CD4-positive, alpha-beta T cell (primary cell): Measurements from ENCODE around the gene ESYT1. TPM values are rescaled to one million over a fixed set of nuclear protein-coding genes. Genes with fewer than 3 reads are reported as not detected.
A peak's percentile ranks its signal among the peaks of the same experiment; 100 is the strongest.

Source experiments
- ATAC-seq: fragments of 200-7000 bp; cut with Tn5 transposase; one replicate; pipeline ENCODE4 v1.10.0; 2022; ENCODE audit warnings: mild to moderate bottlenecking; ENCODE audit not compliant: poor library complexity
- CTCF ChIA-PET: fragments of 350-600 bp; sonication (Branson Sonifier 250); formaldehyde crosslinking; loops from one replicate; lab custom pipeline; 2021; ENCODE audit warnings: antibody characterized with exemption, inconsistent platforms; lab: Charles Lee
- POLR2A ChIA-PET: fragments of 350-600 bp; sonication (Branson Sonifier 250); formaldehyde crosslinking; loops from one replicate; lab custom pipeline; 2021; ENCODE audit warnings: antibody characterized with exemption, inconsistent platforms; lab: Charles Lee
- DNase-seq, 14 experiments: peaks; one replicate each; pipeline ENCODE4 v3.0.0-alpha.2; 2013 to 2020; ENCODE audit warnings: mixed read lengths in 2 of 14
- H3K27ac ChIP-seq, 2 donors: one replicate each; pipeline versions ENCODE4 v1.5.1 to v1.7.0; 2013; ENCODE audit warnings: low read length in 2 of 2, low read depth in 1 of 2, mild to moderate bottlenecking in 1 of 2
- H3K27me3 ChIP-seq, 2 experiments: 1 replicate in 1 of 2; 2 replicates in 1 of 2; pipeline versions ENCODE4 v1.6.1 to v1.7.0; 2013; ENCODE audit warnings: low read length in 2 of 2, control low read depth in 1 of 2, mild to moderate bottlenecking in 1 of 2, moderate library complexity in 1 of 2; ENCODE audit not compliant: insufficient read depth in 2 of 2, control insufficient read depth in 1 of 2
- H3K36me3 ChIP-seq: one replicate; pipeline ENCODE4 v1.6.1; 2013; ENCODE audit warnings: low read length, control low read depth; ENCODE audit not compliant: insufficient read depth
- H3K4me1 ChIP-seq: one replicate; pipeline ENCODE4 v1.6.1; 2013; ENCODE audit warnings: low read length, control low read depth; ENCODE audit not compliant: insufficient read depth
- H3K4me3 ChIP-seq: one replicate; pipeline ENCODE4 v1.5.1; 2013; ENCODE audit warnings: mild to moderate bottlenecking, low read length, moderate library complexity
- H3K9me3 ChIP-seq, 2 experiments: 1 replicate in 1 of 2; 2 replicates in 1 of 2; pipeline versions ENCODE4 v1.6.1 to v1.7.0; 2013; ENCODE audit warnings: low read length in 2 of 2, mild to moderate bottlenecking in 2 of 2, control low read depth in 1 of 2, moderate library complexity in 1 of 2; ENCODE audit not compliant: control insufficient read depth in 1 of 2, insufficient read depth in 1 of 2
- H3K27ac Mint-ChIP-seq: one replicate; pipeline ENCODE4 v1.8.0; 2020; ENCODE audit warnings: mixed read lengths
- H3K27me3 Mint-ChIP-seq: one replicate; pipeline ENCODE4 v1.8.0; 2021; ENCODE audit warnings: mixed read lengths
- H3K36me3 Mint-ChIP-seq: one replicate; pipeline ENCODE4 v1.8.0; 2021; ENCODE audit warnings: low read depth, mixed read lengths
- H3K4me1 Mint-ChIP-seq: one replicate; pipeline ENCODE4 v1.8.0; 2021; ENCODE audit warnings: low read depth, mixed read lengths
- H3K4me3 Mint-ChIP-seq: one replicate; pipeline ENCODE4 v1.8.0; 2020; ENCODE audit warnings: mild to moderate bottlenecking, mixed read lengths
- H3K9me3 Mint-ChIP-seq: one replicate; pipeline ENCODE4 v1.8.0; 2020; ENCODE audit warnings: mixed read lengths
- intact Hi-C, 2 experiments: fragments of 100-400 bp; cut with DNase I in 1 of 2; cut with micrococcal nuclease in 1 of 2; formaldehyde crosslinking; loops; one replicate each; pipeline versions ENCODE4 v1.15.1 to v1.9.0; 2023 to 2025; cut with DNase I, micrococcal nuclease
- total RNA-seq, 174 experiments: library from RNA in 2 of 174; stranded (reverse) in 2 of 174; gene quantifications; one replicate each; pipeline ENCODE4 v1.2.3 and lab custom pipeline; 2021 to 2026
- TF ChIP-seq, protein P1 (sequence below): fragments of 200-600 bp; IDR thresholded peaks from one replicate; pipeline ENCODE4 v1.8.0; 2022; ENCODE audit warnings: antibody characterized with exemption, mild to moderate bottlenecking

The ESYT1 gene
- total RNA-seq, 2 experiments from 2014 or later: 88.5 to 90.3 TPM

DNA sequence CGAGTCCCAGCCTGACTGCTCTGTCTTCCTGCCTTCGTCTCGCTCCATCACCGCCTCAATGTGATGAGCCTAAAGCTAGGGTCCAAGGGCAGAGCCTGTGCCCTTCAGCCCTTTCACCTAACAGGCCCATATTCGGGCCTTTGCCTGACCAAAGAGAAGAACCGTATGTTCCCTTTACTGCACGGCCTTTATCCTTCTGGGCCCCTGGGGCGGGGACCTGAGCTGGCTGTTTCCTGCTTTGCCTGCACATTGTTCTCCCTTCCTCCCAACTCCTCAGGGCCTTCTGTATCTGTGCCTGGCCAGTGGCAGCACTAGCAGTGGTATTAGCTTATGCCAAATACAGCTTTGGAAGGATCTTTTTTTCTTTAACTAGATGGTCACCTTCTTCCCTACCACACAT lies 15.8 kb downstream of the ESYT1 start:
- peaks cover 64% of the 10 kb centered on the region for H3K36me3 ChIP-seq
- Mint-ChIP-seq H3K27me3 (no peaks in the 10 kb centered on the region), H3K4me3 (no peak overlapping the region), H3K27ac (peak overlapping the region; percentile 81), H3K9me3 (no peaks in the 10 kb centered on the region), H3K36me3 (peaks cover 68% of the 10 kb centered on the region), H3K4me1 (peaks cover 42% of the 10 kb centered on the region)
- no peaks in the 10 kb centered on the region for H3K27me3 ChIP-seq
- intact Hi-C loops: no loop called here
- TF ChIP-seq, protein P1, sequence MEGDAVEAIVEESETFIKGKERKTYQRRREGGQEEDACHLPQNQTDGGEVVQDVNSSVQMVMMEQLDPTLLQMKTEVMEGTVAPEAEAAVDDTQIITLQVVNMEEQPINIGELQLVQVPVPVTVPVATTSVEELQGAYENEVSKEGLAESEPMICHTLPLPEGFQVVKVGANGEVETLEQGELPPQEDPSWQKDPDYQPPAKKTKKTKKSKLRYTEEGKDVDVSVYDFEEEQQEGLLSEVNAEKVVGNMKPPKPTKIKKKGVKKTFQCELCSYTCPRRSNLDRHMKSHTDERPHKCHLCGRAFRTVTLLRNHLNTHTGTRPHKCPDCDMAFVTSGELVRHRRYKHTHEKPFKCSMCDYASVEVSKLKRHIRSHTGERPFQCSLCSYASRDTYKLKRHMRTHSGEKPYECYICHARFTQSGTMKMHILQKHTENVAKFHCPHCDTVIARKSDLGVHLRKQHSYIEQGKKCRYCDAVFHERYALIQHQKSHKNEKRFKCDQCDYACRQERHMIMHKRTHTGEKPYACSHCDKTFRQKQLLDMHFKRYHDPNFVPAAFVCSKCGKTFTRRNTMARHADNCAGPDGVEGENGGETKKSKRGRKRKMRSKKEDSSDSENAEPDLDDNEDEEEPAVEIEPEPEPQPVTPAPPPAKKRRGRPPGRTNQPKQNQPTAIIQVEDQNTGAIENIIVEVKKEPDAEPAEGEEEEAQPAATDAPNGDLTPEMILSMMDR: no peak
- H3K4me3 ChIP-seq: no peak overlapping the region
- DNase-seq (no peak), ATAC-seq (no peak)
- H3K27ac ChIP-seq: peak overlapping the region in 1 of 2 donors; percentile 7
- H3K9me3 ChIP-seq: no peaks in the 10 kb centered on the region
- peaks cover 51% of the 10 kb centered on the region for H3K4me1 ChIP-seq
- CTCF ChIA-PET: interaction anchor here (2.0 to 2.7 kb wide), 2 partner anchors 18 to 46 kb away, joined by 10 to 13 read pairs; partner anchors contain the start of gene SMARCC2
- POLR2A ChIA-PET: interaction anchor here (0.9 to 2.0 kb wide), 4 partner anchors 12 to 19 kb away, joined by 3 to 10 read pairs (median 5); partner anchors contain the start of genes ESYT1 and MYL6

DNA sequence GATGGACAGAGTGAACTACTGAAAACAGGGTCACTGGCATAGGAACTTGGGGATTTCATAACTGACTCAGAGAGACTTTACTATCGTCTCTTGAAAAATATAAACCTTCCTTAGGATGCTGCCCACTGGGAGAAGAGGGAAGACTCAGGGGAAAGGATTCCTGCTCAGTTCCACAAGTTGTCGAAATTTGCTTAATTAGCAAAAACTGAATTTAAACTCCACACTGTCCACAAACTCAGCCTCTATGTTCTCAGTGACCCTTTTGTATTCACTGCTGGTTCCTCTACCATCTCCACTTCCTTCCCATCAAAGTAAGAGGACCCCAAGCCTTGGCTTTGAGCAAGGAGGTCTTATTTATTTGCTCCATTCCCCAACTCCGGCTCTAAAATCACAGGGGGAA lies 17.1 kb downstream of the ESYT1 start:
- TF ChIP-seq, protein P1: no peak
- no peak for ATAC-seq
- POLR2A ChIA-PET: interaction anchor here (1.1 to 2.0 kb wide), 2 partner anchors 17 to 18 kb away, joined by 3 to 10 read pairs; partner anchors contain the start of gene ESYT1

DNA sequence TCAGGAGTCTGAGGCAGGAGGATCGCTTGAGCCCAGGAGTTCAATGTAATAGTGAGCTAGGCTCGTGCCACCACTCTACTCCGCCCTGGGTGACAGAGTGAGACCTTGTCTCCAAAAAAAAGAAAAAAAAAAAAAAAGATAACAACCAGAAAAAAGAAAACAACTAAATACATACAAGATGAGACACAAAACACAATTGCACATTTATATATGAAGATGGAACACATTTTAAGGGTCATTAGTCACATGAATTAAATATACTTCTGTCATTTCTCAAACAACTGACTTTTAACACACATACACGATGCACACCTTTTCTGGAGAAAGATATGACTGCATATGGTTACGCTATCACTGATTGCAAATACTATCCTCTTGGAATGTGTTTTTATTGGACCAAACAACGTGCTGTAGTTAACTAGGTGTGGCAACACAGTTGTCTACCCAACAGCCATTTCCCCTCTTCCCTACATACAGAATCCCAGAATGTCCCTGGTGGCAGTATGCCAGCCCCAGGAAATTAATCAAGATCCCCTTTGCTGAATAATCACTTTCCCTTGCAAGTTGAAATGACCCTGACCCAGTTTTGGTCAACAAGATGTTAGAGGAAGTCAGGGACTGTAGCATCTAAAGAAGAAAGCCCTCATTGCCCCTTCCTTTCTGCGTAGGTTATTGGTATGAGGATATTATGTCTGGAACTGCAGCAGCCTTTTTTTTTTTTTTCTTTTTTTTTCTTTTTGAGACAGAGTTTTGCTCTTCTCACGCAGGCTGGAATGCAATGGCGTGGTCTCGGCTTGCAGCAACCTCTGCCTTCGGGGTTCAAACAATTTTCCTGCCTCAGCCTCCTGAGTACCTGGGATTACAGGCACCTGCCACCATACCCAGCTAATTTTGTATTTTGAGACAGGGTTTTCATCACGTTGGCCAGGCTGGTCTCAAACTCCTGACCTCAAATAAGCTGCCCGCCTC lies 18.7 kb downstream of the ESYT1 start:
- POLR2A ChIA-PET: interaction anchor here (0.7 to 1.3 kb wide), 2 partner anchors 17 kb away, joined by 3 to 5 read pairs; no protein-coding TSS in a partner anchor

More for the DNA sequence above, 17.1 kb downstream of the ESYT1 start:
- intact Hi-C loops: no loop called here
- Histone ChIP-seq H3K4me1 (peaks cover 39% of the 10 kb centered on the region), H3K27ac (no peak overlapping the region), H3K9me3 (no peaks in the 10 kb centered on the region), H3K27me3 (no peaks in the 10 kb centered on the region), H3K4me3 (no peak overlapping the region), H3K36me3 (peaks cover 56% of the 10 kb centered on the region)
- H3K4me1 Mint-ChIP-seq: peaks cover 38% of the 10 kb centered on the region
- no peaks in the 10 kb centered on the region for H3K9me3 Mint-ChIP-seq
- CTCF ChIA-PET: interaction anchor here (0.9 to 2.0 kb wide), 2 partner anchors 19 to 77 kb away, joined by 3 to 10 read pairs; no protein-coding TSS in a partner anchor
- no peak for DNase-seq
- no peaks in the 10 kb centered on the region for H3K27me3 Mint-ChIP-seq
- H3K27ac Mint-ChIP-seq: peak overlapping the region; percentile 42
- no peak overlapping the region for H3K4me3 Mint-ChIP-seq
- peaks cover 56% of the 10 kb centered on the region for H3K36me3 Mint-ChIP-seq

More for the DNA sequence above, 18.7 kb downstream of the ESYT1 start:
- no peak overlapping the region for H3K4me3 Mint-ChIP-seq
- no peaks in the 10 kb centered on the region for H3K27me3 ChIP-seq
- H3K4me1 ChIP-seq: peaks cover 40% of the 10 kb centered on the region
- TF ChIP-seq, protein P1: no peak
- DNase-seq (no peak), ATAC-seq (no peak)
- H3K4me3 ChIP-seq: no peak overlapping the region
- no peak overlapping the region for H3K27ac ChIP-seq
- no peaks in the 10 kb centered on the region for H3K9me3 Mint-ChIP-seq
- peaks cover 47% of the 10 kb centered on the region for H3K36me3 Mint-ChIP-seq
- peaks cover 42% of the 10 kb centered on the region for H3K36me3 ChIP-seq
- CTCF ChIA-PET: no interaction called here
- intact Hi-C loops: no loop called here
- peaks cover 43% of the 10 kb centered on the region for H3K4me1 Mint-ChIP-seq
- H3K27ac Mint-ChIP-seq: peak overlapping the region; percentile 62
- no peaks in the 10 kb centered on the region for H3K9me3 ChIP-seq
- no peaks in the 10 kb centered on the region for H3K27me3 Mint-ChIP-seq
